Transverse colon (tissue), 4 donors: ENCODE results near the gene ZIC2.

Experiments used
- EP300 ChIP-seq: sonication (generic); formaldehyde crosslinking; IDR thresholded peaks from one replicate; pipeline ENCODE4 v1.6.1; 2017; ENCODE audit warnings: antibody characterized with exemption, low read depth
- POLR2A ChIP-seq: fragments of 450-650 bp; IDR thresholded peaks from one replicate; pipeline ENCODE4 v1.6.1; 2016; ENCODE audit warnings: antibody characterized with exemption, mild to moderate bottlenecking, moderate library complexity
- POLR2AphosphoS5 ChIP-seq, 3 donors: sonication (generic); formaldehyde crosslinking; IDR thresholded peaks; one replicate each; pipeline ENCODE4 v1.6.1; 2016; ENCODE audit warnings: antibody characterized with exemption in 3 of 3
- TF ChIP-seq, protein P1 (sequence below), 5 experiments: fragments of 200-600 bp in 3 of 5; fragments of 450-650 bp in 2 of 5; sonication (generic) in 3 of 5; IDR thresholded peaks; 1 replicate in 2 of 5; 2 replicates in 3 of 5; pipeline ENCODE4 v1.5.1; 2016 to 2017; ENCODE audit warnings: antibody characterized with exemption in 5 of 5, inconsistent platforms in 3 of 5, mild to moderate bottlenecking in 2 of 5, moderate library complexity in 1 of 5

DNA sequence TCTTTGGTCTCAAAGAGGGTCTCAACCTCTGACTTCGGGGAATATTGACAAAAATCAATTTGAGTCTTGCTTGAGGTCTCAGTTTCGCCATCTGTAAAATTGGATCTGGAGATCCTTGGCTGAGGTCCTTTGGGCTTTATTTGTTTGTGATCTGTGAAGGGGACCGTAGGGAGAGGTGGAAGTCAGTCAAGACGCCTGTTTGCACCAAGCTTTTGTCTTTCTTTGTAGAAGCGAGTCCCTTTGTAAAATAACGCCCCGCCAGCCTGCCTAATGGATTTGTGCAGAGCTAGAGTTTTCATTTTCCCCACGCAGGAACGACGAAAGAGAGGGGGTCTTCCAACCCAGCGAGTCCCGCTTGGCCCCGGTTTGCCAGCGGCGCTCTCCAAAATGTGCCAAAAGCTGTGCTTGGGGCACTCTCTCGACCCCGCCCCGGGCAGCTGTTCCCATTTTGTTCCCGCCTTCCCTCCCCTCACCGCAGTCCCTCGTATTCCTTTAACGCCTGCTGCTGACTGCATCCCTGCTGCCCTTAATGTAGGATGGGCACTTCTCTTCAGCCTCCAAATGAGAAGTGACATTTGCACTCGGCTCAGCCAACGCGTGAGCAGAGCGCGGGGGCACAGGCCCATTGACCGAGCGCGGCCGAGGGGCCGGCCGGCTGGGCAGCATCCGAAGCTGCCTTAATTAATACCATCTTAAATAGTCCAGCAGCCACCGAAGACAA is 23.0 kb upstream of the ZIC2 start:
- TF ChIP-seq, protein P1, sequence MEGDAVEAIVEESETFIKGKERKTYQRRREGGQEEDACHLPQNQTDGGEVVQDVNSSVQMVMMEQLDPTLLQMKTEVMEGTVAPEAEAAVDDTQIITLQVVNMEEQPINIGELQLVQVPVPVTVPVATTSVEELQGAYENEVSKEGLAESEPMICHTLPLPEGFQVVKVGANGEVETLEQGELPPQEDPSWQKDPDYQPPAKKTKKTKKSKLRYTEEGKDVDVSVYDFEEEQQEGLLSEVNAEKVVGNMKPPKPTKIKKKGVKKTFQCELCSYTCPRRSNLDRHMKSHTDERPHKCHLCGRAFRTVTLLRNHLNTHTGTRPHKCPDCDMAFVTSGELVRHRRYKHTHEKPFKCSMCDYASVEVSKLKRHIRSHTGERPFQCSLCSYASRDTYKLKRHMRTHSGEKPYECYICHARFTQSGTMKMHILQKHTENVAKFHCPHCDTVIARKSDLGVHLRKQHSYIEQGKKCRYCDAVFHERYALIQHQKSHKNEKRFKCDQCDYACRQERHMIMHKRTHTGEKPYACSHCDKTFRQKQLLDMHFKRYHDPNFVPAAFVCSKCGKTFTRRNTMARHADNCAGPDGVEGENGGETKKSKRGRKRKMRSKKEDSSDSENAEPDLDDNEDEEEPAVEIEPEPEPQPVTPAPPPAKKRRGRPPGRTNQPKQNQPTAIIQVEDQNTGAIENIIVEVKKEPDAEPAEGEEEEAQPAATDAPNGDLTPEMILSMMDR (IDR thresholded peaks at IDR 0.05): no peak
- TF ChIP-seq POLR2A (no peak), EP300 (no peak), POLR2AphosphoS5 (IDR thresholded peaks at IDR 0.05) (no peak)
